AG10803 (cell line): ENCODE results near the gene PILRA.
A peak's percentile ranks its signal among the peaks of the same experiment; 100 is the strongest.
"Not testable (repeated sequence)": the region's sequence is repeated elsewhere in the genome, so short reads cannot be mapped to it uniquely, and the experiment has no call there.

Experiments
- DNase-seq: peaks from one replicate; pipeline ENCODE4 v3.0.0; 2010; ENCODE audit warnings: low read depth
- H3K4me3 ChIP-seq: 2 replicates; pipeline ENCODE4 v1.5.1; 2011; ENCODE audit warnings: mild to moderate bottlenecking, low read length, control low read depth
- TF ChIP-seq, protein P1 (sequence below): conservative IDR thresholded peaks from 2 replicates; pipeline ENCODE4 v1.5.1; 2011; ENCODE audit warnings: mild to moderate bottlenecking, low read length, control low read depth, inconsistent platforms

PILRA gene

DNA sequence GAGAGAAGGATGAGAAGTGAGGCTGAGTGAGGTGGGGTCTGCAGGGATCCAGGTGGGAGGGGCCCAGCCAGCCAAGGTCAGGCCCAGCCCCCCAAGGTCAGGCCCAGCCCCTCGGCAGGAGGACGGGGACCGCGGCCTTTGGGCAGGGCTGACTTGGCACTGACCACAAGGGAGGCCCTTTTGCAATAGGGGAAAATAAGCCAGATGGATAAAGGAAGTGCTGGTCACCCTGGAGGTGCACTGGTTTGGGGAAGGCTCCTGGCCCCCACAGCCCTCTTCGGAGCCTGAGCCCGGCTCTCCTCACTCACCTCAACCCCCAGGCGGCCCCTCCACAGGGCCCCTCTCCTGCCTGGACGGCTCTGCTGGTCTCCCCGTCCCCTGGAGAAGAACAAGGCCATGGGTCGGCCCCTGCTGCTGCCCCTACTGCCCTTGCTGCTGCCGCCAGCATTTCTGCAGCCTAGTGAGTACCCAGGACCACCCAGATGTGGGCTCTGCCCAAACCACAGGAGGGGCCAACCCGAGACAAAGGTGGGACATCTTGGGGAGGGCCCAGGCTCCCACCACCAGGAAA, at the start of gene PILRA:
Gene PILRA, plus strand, starts transcription at position 227 of the 571 bp plus-strand sequence. Its CDS starts 170 bp downstream, at position 397.
- TF ChIP-seq, protein P1, sequence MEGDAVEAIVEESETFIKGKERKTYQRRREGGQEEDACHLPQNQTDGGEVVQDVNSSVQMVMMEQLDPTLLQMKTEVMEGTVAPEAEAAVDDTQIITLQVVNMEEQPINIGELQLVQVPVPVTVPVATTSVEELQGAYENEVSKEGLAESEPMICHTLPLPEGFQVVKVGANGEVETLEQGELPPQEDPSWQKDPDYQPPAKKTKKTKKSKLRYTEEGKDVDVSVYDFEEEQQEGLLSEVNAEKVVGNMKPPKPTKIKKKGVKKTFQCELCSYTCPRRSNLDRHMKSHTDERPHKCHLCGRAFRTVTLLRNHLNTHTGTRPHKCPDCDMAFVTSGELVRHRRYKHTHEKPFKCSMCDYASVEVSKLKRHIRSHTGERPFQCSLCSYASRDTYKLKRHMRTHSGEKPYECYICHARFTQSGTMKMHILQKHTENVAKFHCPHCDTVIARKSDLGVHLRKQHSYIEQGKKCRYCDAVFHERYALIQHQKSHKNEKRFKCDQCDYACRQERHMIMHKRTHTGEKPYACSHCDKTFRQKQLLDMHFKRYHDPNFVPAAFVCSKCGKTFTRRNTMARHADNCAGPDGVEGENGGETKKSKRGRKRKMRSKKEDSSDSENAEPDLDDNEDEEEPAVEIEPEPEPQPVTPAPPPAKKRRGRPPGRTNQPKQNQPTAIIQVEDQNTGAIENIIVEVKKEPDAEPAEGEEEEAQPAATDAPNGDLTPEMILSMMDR: no peak
- peak; percentile 24 for DNase-seq
- H3K4me3 ChIP-seq: no peak within 1 kb of the TSS

DNA sequence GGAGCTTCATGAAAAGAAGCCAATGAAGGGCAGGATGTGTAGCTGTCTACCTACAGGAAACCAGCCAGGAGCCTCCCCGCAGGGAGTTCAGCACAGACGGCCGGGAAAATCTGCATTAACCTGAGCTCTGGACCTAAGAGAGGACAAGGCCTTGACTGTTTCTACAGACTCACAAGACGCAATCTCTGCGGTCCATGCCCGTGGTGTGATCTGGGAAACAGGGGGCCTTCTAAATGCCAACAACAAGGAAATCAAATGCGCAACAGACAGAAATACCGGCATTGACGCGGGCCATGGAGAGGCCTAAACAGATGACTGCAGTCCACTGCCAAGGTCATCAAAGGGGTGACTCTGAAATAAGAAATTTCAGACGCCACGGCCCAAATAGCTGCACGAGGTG, 49.1 kb upstream of the PILRA start:
- DNase-seq, H3K4me3 ChIP-seq: not testable (repeated sequence)

DNA sequence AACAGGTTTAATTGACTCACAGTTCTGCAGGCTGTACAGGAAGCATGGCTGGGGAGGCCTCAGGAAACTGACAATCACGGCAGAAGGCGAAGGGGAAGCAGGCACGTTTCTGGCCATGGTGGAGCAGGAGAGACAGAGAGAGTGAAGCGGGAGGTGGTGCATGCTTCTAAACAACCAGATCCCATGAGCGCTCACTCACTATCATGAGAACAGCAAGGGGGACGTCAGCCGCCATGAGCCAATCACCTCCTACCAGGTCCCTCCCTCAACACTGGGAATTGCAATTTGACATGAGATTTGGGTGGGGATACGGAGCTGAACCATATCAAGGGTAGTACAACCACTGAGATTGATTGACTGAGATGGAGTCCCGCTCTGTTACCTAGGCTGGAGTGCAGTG, 47.6 kb upstream of the PILRA start:
- not testable (repeated sequence) for H3K4me3 ChIP-seq, DNase-seq

DNA sequence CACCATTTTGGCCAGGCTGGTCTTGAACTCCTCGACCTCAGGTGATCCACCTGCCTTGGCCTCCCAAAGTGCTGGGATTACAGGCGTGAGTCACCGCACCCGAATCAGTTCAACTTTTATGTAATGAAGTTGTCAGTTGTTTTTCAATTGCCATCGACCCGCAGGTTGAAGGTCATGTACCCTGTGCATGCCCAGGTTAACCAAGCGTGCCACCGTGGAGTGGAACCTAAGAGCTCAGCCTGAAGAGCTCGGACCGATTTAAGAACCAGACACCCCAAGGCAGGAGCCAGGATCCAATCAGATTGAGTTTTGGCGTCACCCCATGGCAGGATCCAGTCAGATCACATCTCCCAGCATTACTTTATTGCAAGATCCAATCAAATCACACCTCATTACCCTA, 46.4 kb upstream of the PILRA start:
- DNase-seq: not testable (repeated sequence)

DNA sequence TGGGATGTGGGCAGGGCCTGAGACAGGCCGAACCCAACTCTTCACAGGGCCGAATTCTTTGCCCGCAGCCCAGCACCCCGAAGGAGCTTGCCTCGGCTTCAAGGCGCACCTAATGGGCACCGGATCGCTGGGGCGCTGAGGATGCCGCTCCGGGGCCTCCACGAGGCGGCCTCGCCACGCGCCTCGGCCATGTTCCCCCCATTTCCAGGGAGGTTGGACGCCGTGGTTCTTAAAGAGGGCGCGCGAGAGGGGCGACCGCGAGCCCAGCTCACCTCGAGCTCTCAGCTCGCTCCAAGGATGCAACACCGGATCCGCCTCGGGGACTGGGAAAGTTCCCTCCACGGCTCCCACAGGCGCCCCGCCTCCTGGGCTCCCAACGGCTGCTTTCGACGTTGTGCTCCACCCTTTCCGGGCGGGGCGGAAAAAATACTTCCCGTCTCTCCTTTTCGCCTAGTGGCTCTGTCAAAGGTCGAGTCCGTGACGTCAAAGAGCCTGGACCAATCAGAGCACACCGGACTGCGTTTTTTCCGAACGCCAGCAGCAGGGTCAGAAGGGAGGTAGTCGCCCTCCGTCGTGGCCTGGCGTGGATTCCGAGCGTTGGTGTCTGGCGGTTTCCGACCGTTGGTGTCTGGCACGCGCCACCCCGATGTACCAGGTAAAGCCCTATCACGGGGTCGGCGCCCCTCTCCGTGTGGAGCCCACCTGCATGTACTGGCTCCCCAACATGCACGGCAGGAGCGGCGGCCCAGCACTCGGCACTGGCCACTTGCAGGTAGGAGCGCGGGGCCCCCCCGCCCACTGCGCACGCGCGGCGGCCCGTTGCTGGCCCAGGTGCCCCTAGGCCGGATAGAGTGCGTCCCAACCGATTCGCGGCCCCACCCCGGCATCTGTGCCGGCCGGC, 37.5 kb upstream of the PILRA start:
- DNase-seq: peak; percentile 89
- peak overlapping the region; percentile 75 for H3K4me3 ChIP-seq

More for the DNA sequence above, 46.4 kb upstream of the PILRA start:
- not testable (repeated sequence) for H3K4me3 ChIP-seq

DNA sequence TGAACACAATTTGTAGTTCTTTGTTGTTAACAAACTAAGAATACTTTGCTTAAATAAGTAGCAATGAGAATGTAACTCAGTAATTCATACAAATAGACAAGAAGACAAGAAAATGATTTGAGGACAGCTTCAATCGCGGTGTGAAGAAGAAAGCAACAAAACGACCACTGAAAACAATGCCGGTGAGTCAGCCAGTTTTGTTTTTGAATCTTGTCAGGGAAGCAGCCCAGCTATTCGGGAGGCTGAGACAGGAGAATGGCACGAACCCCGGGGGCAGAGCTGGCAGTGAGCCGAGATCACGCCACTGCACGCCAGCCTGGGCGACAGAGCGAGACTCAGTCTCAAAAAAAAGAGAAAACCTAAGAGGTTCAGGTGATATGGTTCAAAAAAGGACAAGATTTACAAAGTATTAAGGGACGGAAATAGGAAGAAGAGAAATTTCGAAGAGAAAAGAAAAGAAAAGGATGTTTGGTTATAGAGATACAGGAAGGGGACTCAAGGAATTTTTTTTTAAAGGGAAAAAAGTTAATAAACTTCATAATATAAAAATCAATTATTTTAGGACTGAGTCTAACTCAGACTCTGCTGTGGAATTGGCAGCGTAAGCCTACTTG, 35.1 kb upstream of the PILRA start:
- not testable (repeated sequence) for H3K4me3 ChIP-seq, DNase-seq

DNA sequence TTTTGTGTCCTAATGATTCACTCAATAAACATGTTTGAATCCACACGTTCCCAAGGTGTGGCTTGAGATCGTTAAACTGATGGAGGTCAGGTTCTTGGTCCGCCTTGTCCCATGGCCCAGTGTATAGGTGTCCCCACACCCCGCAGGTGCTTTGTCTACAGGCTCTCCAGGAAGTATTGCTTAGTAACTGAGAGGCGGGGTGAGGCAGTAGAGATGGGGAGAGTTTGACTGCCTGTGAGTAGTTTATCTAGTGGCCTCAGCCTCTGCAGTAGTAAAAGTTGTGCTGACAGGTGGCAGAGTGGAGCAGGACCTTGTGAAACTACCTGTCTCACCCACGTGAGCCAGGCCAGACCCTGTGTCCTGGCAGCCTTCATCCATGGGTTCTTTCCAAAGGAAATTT, 32.0 kb upstream of the PILRA start:
- H3K4me3 ChIP-seq, DNase-seq: not testable (repeated sequence)

DNA sequence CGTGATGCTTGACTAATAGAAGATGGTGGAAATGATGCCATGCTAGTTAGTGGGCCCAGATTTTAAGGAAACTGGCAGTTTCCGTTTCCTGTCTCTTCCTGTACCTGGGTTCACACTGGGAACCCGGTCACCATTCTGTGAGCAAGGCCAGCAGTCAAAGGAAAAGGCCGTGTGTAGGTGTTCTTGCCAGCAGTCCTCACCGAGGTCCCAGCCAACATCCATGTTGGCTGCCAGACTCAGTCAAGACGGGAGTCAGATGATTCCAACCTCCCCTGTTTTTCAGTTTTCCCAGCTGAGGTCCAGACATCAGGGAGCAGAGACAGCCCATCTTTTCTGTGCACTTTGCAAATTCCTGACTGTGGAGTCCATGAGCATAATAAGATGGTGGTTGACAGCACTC, 30.5 kb upstream of the PILRA start:
- DNase-seq: no peak
- TF ChIP-seq, protein P1: no peak
- no peak overlapping the region for H3K4me3 ChIP-seq

DNA sequence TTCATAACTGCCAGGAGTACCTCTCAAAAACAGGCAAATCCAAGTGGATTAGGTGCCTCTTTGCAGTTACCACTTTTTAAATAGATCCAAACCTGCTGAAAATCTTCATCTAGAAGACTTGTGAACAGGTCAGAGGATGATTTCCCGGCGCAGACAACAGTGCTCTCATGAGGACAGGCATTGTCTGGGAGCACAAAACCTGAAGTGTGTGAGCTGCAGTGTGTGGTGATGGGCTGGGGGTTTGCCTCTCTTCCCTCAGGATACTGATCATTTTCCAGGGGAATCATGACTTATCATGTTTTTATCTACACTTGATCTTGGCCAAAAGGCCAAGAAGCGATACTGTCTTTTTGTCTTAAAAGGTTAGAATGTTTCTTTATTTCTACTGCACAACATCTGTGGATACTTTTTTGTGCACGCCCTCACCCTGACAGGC, 29.1 kb upstream of the PILRA start:
- not testable (repeated sequence) for DNase-seq, H3K4me3 ChIP-seq

DNA sequence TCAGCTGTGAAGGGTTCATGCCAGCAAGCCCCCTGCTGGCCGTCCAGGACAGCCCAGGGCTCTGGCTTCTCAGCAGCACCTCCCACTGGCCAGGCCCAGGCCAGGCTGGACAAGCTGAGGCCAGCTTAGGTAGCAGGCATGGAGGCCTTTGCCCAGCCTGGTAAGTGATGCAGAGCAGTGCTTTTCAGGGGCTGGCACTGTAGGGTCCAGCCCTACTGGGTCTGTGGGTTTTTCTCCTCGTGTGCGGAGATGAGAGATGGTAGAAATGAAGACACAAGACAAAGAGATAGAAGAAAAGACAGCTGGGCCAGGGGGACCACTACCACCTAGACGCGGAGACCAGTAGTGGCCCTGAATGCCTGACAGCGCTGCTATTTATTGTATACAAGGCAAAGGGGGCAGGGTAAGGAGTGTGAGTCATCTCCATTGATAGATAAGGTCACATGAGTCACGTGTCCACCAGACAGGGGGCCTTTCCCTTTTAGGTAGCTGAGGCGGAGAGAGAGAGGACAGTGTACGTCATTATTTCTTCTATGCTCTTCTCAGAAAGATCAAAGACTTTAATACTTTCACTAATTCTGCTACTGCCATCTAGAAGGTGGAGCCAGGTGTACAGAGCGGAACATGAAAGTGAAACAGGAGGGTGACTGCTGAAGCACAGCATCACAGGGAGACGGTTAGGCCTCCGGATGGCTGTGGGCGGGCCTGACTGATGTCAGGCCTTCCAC, 28.6 kb upstream of the PILRA start:
- not testable (repeated sequence) for H3K4me3 ChIP-seq
- DNase-seq: peak; percentile 33
- TF ChIP-seq, protein P1: peak; percentile 29
